ENCODE data around the gene ETNK2. TPM values are rescaled to one million over a fixed set of nuclear protein-coding genes. Genes with fewer than 3 reads are reported as not detected.

The ETNK2 gene
- total RNA-seq, 2 donors from 2014 or later: 16.7 to 24.4 TPM

GRCh38 chr1:204114606-204115005 lies 37.2 kb downstream of the ETNK2 start:
- no peaks in the 10 kb centered on the region for H3K9me3 ChIP-seq (ENCODE audit: control insufficient read depth, low read length)
- H3K9ac ChIP-seq (ENCODE audit: extremely low read depth, low read length, poor library complexity, severe bottlenecking): no peak overlapping the region
- Mint-ChIP-seq H3K4me1 (peaks cover 21% of the 10 kb centered on the region), H3K27ac (peak overlapping the region; percentile 82), H3K9me3 (no peaks in the 10 kb centered on the region), H3K27me3 (ENCODE audit: insufficient read depth) (no peaks in the 10 kb centered on the region), H3K4me3 (no peak overlapping the region), H3K36me3 (ENCODE audit: low read depth) (peaks cover 45% of the 10 kb centered on the region)
- no peak overlapping the region for H3K4me3 ChIP-seq (ENCODE audit: low read length)
- no peaks in the 10 kb centered on the region for H3K4me1 ChIP-seq (ENCODE audit: control insufficient read depth, insufficient read depth, low read length)
- no peak for DNase-seq
- no peaks in the 10 kb centered on the region for H3K27me3 ChIP-seq (ENCODE audit: control insufficient read depth, insufficient read depth, low read length, poor library complexity, severe bottlenecking)
- TF ChIP-seq, protein P1, sequence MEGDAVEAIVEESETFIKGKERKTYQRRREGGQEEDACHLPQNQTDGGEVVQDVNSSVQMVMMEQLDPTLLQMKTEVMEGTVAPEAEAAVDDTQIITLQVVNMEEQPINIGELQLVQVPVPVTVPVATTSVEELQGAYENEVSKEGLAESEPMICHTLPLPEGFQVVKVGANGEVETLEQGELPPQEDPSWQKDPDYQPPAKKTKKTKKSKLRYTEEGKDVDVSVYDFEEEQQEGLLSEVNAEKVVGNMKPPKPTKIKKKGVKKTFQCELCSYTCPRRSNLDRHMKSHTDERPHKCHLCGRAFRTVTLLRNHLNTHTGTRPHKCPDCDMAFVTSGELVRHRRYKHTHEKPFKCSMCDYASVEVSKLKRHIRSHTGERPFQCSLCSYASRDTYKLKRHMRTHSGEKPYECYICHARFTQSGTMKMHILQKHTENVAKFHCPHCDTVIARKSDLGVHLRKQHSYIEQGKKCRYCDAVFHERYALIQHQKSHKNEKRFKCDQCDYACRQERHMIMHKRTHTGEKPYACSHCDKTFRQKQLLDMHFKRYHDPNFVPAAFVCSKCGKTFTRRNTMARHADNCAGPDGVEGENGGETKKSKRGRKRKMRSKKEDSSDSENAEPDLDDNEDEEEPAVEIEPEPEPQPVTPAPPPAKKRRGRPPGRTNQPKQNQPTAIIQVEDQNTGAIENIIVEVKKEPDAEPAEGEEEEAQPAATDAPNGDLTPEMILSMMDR (conservative IDR thresholded peaks at IDR 0.05): no peak
- WGBS, 2 experiments (ENCODE audit: insufficient coverage in 1 of 2, insufficient read length in 1 of 2): 80 to 94% methylated on average over 1 to 4 of the region's 4 CpGs
- peaks cover 42% of the 10 kb centered on the region for H3K36me3 ChIP-seq (ENCODE audit: control insufficient read depth, insufficient read depth, low read length)
- no peak overlapping the region for H3K27ac ChIP-seq (ENCODE audit: low read depth, low read length)

DNA sequence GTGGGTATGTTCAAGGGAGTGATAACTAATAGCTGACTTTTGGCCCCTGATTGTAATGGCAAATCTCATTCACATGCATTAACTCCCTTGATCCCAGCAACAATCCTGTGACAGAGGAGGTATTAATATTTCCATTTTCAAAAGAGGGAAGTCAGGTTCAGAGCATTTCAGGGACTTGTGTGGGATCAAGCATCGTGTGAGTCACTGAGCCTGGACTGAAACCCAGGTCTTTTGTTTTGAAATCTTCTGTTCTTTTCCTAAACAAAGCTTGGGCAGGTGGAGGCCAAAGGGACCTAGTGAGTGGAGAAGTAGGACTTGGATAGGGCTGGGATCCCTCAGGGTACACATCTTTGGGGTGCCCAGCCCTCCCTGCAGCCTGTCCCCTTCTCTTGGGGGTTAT lies 37.9 kb downstream of the ETNK2 start:
- Mint-ChIP-seq H3K36me3 (ENCODE audit: low read depth) (peaks cover 38% of the 10 kb centered on the region), H3K27me3 (ENCODE audit: insufficient read depth) (no peaks in the 10 kb centered on the region), H3K4me1 (peaks cover 24% of the 10 kb centered on the region), H3K27ac (no peak overlapping the region), H3K9me3 (no peaks in the 10 kb centered on the region), H3K4me3 (no peak overlapping the region)
- Histone ChIP-seq H3K27ac (ENCODE audit: low read depth, low read length) (no peak overlapping the region), H3K36me3 (ENCODE audit: control insufficient read depth, insufficient read depth, low read length) (peaks cover 37% of the 10 kb centered on the region), H3K4me3 (ENCODE audit: low read length) (no peak overlapping the region), H3K27me3 (ENCODE audit: control insufficient read depth, insufficient read depth, low read length, poor library complexity, severe bottlenecking) (no peaks in the 10 kb centered on the region), H3K9ac (ENCODE audit: extremely low read depth, low read length, poor library complexity, severe bottlenecking) (no peak overlapping the region), H3K9me3 (ENCODE audit: control insufficient read depth, low read length) (no peaks in the 10 kb centered on the region), H3K4me1 (ENCODE audit: control insufficient read depth, insufficient read depth, low read length) (no peaks in the 10 kb centered on the region)
- 97 to 100% methylated on average over 1 of the region's 1 CpG for WGBS, 2 experiments (ENCODE audit: insufficient coverage in 1 of 2, insufficient read length in 1 of 2)
- DNase-seq: no peak
- TF ChIP-seq, protein P1 (conservative IDR thresholded peaks at IDR 0.05): no peak

DNA sequence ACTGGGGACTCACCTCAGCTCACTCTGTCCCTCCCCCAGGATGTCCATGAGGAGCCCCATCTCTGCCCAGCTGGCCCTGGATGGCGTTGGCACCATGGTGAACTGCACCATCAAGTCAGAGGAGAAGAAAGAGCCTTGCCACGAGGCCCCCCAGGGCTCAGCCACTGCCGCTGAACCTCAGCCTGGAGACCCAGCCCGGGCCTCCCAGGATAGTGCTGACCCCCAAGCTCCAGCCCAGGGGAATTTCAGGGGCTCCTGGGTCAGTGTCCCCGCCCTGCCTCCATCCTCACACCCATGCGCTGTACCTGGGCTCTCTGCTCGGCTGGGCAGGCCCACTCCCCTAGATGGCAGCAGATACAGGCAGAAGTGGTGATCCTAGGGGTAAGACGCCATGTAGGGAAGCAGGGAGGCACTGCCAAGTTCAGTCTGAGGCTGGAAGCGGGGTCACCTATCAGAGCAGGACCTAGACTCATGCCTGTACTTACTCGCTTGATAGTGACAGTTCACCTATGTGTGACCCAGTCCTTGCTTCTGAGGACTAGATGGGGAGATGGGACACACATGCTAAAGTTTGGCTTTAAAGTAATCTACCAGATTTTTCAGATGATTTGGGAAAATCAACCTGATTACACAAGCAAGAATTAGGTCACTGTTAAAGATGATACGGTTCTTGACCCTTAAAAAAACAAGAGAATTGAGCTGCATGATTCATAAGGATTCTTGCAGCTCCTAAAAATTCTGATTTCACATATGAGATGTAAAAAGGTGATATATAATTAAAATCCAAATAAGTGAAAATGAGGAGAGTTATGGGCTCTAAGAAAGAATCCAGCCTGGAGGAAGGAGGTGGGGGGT lies 38.7 kb downstream of the ETNK2 start:
- Histone ChIP-seq H3K9ac (ENCODE audit: extremely low read depth, low read length, poor library complexity, severe bottlenecking) (no peak overlapping the region), H3K36me3 (ENCODE audit: control insufficient read depth, insufficient read depth, low read length) (peaks cover 30% of the 10 kb centered on the region), H3K27ac (ENCODE audit: low read depth, low read length) (no peak overlapping the region), H3K27me3 (ENCODE audit: control insufficient read depth, insufficient read depth, low read length, poor library complexity, severe bottlenecking) (no peaks in the 10 kb centered on the region), H3K4me3 (ENCODE audit: low read length) (no peak overlapping the region), H3K4me1 (ENCODE audit: control insufficient read depth, insufficient read depth, low read length) (no peaks in the 10 kb centered on the region), H3K9me3 (ENCODE audit: control insufficient read depth, low read length) (no peaks in the 10 kb centered on the region)
- Mint-ChIP-seq H3K27me3 (ENCODE audit: insufficient read depth) (no peaks in the 10 kb centered on the region), H3K4me3 (no peak overlapping the region), H3K4me1 (peaks cover 30% of the 10 kb centered on the region), H3K36me3 (ENCODE audit: low read depth) (peaks cover 31% of the 10 kb centered on the region), H3K9me3 (no peaks in the 10 kb centered on the region), H3K27ac (peak overlapping the region; percentile 66)
- DNase-seq: no peak
- WGBS, 2 experiments (ENCODE audit: insufficient coverage in 1 of 2, insufficient read length in 1 of 2): 90 to 100% methylated on average over 7 to 11 of the region's 11 CpGs
- TF ChIP-seq, protein P1 (conservative IDR thresholded peaks at IDR 0.05): peak; percentile 44
